Effector CD8-positive, alpha-beta T cell (primary cell): ENCODE data around the gene SHC4.
"Not testable (repeated sequence)": the region's sequence is repeated elsewhere in the genome, so short reads cannot be mapped to it uniquely, and the experiment has no call there.

Source experiments
- DNase-seq: peaks from one replicate; lab custom pipeline; 2025; lab: John Stamatoyannopoulos, UW
- total RNA-seq, 4 experiments: gene quantifications; one replicate each; lab custom pipeline; 2026; lab: John Stamatoyannopoulos, UW

SHC4 gene, protein sequence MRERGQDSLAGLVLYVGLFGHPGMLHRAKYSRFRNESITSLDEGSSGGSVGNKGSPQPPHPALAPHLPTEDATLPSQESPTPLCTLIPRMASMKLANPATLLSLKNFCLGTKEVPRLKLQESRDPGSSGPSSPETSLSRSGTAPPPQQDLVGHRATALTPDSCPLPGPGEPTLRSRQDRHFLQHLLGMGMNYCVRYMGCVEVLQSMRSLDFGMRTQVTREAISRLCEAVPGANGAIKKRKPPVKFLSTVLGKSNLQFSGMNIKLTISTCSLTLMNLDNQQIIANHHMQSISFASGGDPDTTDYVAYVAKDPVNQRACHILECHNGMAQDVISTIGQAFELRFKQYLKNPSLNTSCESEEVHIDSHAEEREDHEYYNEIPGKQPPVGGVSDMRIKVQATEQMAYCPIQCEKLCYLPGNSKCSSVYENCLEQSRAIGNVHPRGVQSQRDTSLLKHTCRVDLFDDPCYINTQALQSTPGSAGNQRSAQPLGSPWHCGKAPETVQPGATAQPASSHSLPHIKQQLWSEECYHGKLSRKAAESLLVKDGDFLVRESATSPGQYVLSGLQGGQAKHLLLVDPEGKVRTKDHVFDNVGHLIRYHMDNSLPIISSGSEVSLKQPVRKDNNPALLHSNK
- total RNA-seq: 0 to 2.3 (median 0.60) reads per million in 4 experiments

DNA sequence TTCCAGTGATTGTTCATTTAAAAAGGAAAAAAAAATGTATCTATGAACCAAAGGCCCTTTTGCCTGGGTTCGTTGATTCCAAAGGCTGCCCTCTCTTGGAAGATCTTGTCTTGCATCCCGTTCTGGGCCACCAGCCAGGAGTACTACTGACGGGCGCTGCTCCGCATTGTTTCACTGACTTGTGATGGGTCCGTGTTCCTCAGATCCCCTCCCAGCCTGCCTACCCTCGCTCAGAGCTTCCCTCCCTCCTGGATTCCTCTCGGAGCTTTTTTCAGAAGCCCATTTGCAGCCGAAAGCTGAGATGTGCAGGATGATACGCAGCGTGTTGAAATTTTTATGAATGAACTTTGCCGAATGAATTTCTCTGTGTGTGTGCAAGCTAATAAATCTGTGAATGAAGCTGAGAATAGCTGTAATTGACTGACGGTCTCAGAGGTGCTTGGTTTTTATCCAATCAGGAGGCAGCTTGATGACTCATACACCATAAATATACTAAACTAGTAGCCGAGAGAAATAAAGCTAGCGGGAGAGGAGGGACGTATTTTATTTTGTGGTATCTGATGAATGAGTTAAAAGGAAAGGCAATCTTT lies at the start of gene SHC4:
Gene SHC4, minus strand, starts transcription at position 396 of the 590 bp plus-strand sequence. CDS start 904 bp downstream, outside the sequence.
- DNase-seq: no peak

DNA sequence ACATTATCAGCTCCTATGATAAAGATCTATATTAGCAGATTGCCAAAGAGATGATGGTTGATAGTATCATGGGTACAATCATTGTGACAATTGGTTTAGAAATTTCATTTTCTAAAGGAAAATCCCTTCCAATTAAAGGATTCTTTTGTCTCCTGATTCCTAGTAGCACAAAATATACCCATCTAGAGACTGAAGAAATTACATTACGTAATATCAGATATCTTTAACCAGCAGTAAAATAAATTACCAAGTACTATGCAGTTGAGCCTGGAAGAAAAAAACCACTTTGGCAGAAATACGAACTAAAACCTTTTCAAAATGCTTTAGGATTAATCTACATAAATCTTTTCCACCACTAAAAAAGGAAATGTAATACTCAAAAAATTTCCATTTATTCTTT lies 35.6 kb upstream of the SHC4 start:
- no peak for DNase-seq

DNA sequence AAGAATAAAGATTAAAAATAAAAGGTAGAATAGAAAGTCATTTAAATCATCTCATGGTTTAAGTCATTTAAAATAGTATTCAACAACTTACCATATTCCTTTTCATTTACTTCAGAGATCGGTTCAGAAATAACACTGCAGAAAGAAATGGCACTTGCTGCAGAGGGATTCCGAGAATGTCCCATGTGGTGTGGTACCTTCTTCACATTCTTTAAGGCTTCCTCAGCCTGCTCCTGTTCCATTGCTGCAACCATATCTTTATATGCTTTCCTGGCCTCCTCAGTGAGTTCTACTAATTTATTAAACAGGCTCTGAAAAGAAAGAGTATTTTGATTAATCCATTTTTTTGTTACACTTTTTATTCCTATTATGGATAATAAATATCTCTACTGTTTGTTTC lies 32.6 kb upstream of the SHC4 start:
- DNase-seq: no peak

DNA sequence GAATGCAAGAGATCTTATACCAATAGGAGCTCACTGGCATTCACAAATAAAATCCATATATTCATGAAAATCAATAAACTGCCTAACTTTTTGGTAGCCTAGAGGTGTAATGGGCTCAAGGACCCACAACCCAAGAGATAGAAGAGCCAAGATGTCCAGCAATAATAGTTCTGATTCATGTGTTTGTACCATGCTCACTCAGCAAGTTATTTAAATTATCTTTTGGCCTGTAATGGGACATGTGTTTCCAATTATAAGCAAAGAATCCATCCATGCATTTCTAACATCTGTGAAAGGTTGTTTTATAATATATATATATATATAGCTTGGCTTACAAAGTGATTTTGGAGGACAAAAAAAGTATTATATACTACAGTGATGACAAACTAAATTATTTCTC lies 29.7 kb upstream of the SHC4 start:
- DNase-seq: no peak

DNA sequence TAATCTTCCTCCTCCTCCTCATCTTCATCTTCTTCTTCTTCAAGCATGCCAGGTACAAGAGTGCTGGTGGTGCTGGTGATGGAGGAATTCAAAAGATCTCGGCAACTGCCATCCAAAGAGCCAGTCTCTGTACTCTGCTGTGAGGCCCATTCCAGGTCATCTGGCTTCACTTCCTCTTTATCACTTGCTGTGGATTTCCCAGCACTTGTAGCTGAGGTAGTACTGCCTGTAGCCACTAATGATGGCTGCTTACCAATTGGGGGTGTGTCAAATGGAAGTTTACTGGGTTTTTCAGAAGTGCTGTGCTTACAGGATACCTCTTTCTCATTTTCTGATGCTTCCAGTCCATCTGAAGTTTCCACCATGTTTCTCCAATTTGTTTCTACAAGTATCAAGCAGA lies 28.8 kb upstream of the SHC4 start:
- no peak for DNase-seq

DNA sequence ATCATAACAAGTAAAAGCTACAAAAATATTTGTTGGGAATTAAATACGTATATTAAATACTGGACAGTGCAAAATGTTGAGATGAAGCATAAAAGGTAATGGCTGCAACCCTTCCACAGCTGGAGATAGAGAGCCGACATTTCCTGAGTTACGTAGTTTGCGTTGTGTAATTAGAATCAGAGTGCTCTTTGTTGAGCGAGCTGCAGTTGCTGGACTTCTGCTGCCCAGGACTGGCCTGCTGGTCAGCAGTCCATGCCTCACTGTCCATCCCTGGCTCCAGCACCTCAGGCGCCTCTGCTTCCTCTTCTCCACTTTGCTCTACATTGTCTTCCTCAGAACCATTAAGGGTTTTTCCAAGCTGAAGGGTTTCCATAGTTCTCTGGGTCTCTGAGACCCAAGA lies 28.4 kb upstream of the SHC4 start:
- DNase-seq: no peak

DNA sequence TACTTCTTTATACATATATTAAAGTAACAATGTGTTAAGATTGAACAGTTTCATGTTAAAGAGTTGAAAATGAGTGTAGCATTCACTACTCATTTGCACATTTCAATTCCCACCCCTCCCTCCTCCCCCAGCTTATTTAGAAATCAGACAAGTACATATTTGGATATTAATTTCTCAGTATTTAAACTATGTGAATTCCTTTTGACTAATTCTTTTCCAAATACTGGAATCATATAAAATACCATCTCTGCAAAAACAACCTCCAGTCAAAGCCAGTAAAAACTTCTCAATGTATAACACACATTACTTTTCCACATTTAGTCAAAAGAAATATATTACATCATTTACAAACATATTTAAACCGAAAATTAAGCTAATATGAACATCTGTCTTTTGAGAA lies 25.5 kb upstream of the SHC4 start:
- no peak for DNase-seq

DNA sequence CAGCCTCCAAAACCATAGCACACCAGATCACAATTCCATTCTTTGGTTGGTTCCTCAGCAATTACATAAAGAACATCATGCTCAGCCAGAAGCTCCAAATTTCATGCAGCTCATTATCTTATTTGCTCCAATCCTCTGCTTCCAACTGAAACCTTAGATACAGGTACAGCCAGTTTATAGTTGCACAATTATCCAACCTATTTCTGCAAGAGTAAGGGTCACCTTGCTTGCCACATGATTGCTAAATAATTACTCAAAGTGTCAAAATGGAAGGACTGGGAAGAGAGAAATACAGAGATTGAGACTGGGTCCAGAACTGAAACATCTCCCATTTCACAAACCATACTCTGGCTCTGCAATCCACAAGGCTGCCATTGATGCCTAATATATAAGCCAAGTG lies 23.4 kb upstream of the SHC4 start:
- DNase-seq: no peak

DNA sequence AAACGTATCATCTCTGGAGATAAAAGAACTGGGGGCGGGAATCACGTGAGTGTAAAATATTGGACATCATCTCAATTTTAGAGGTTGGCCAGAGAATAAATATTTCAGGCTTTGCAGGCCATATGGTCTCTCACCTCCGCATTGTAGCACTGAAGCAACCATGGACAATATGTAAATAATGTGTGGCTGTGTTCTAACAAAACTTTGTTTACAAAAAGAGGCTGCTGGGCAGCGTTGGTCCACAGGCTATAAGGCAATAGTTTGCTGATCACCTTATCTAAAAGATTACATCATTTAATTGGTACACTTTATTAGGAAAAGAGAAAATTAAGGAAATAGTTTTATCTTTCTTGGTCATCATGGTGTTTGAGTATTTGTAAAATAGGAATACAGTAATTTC lies 22.5 kb upstream of the SHC4 start:
- DNase-seq: no peak

DNA sequence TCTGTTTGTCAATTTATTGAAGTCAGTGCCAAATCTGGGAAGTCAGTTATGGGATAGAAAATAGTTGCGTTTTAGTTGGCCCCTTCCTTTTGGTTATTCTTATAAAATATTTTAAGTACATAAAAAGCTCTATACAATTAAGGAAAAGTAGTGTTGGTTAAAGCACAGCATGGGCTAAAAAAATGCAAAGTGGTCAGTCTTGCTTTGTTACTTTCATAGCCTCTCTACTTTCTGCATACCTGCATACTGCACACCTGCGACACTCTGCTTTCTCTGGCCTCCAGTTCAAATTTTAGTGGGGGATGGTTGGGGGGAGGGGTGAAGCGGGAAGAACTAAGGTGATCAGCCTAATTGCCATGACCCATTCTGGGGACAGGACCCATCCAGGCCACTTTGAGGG lies 21.8 kb upstream of the SHC4 start:
- no peak for DNase-seq

DNA sequence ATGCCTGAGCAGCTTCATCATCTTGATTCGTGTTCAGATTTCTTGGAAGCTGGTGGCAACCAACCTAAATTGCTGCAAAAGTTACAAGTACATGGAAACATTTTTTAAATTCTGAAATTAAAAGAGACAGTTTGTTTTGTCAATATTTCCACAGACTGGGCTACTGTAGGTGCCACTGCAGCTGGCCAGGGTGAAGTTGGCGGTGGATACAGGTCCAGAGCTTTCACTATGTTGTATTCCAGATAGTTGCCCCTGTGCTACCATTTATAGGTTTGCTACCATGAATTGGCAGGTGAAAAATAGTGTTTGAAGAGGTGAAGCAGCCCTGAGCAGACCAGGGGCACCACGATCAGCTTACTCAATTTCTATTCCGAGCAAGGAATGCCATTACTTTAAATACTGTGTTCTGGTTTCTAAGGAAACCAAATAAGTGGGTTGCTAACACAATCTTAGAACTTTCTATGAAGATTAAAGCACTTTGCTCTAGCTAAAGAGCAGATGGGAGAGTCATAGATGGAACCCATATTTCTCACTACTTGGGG lies 21.2 kb upstream of the SHC4 start:
- DNase-seq: no peak

DNA sequence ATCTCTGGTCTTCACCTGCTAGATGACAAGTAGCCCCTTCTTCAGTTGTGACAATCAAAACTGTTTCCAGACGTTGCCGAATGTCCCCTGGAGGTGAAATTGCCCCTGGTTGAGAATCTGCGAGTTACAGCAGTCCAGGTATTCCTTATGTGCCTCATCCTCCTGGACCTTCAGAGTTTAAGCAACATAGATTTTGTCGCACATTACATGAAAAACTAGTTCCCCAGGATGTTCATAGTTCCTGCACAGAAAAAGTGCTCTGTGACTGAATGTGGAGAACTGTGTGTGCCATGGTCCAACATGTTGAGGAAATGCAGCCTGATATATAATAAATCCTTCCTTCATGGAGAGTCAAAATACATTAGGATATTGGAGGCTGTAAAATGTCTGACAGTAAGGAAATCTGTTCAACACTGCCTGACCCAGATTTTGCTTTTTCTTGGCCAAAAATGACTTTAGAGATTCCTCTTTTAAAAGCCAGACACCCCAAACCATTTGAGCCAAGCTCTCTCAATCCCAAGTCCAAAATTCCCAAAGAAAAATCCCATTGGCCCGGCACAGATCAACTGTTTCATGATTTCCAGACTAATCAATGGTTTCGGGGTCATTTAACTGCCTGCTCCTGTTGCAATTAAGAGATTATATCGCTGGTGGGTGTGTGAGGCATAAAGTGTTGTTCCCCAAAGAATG lies 20.4 kb upstream of the SHC4 start:
- no peak for DNase-seq

DNA sequence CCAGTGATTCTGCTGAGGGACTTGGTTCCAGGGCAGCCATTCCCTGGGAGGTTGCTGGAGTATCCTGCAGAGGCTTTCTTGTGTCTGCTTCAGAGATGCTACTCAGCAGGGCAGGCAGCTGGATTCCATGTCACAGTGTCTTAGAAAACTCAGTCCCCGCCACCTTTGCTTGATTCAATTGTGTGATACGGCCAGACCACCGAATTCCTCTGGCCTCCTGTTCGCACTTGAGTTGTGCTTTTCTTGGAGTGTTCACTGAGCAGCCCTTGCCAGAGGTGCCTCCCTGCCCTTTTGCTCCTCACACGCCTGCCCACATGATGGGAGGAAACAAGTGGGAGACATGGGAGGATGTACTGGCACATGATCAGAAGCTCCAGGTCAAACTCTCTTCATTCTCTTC lies 19.6 kb upstream of the SHC4 start:
- no peak for DNase-seq

DNA sequence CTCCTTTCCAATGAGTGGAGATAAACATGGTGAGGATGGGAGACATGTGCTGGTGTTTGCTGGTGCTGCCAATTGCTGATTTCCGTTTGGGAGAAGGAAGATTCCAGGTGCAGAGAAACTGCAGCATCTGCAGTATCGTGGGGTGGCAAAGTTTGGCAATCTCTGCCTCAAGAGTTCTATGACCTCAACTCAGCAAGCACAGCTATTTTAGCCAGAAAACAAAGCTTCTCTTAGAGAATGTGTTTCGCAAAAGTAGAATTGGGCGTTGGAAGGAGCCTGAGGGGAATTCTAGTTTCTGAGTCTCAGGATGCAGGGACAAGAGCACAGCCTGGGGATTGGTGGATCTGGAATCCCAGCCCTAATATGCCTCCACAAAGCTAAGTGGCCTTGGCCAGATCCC lies 18.2 kb upstream of the SHC4 start:
- DNase-seq: no peak

DNA sequence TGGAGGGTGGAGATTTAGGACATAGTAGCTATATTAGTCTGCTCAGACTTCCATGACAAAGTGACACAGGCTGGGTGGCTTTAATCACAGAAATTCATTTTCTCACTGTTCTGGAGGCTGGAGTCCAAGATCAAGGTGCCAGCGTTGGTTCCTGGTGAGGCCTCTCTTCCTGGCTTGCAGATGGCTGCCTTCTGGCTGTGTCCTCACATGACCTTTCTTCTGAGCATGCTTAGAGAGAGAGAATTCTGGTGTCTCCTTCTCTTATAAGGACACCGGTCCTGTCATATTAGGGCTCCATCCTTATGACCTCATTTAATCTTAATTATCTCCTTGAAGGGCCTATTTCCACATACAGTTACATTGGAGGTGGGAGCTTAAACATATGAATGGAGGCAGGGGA lies 14.9 kb upstream of the SHC4 start:
- DNase-seq: no peak

DNA sequence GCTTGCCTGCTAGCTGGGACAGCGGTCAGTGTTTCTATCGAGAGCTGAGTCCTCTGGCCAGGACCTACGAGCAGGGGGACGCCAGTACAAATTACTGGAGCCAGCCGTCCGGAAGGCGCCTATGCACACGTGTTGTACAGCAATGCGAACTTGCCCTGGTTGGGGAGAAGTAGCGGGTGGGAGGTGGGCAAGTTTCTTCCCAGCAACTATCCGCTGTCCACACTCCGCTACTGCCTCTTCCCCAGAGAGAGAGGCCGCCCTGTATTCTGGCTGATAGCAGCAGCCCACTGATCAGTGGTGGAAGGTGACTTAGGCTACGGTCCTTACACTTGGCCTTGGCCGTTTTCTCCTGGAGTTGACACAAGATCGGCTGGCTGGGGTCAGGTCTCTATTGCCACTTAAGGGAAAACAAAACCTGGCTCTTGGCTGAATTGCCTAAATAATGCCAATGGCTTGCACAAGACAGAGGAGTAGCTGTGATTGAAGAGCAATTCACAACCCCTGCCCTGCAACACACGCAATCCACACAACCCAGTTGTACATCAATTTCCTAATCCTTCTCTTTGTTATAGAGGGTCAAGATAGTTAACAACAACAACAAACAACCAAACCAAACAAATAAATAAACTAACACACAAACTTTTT lies 12.8 kb upstream of the SHC4 start:
- no peak for DNase-seq

DNA sequence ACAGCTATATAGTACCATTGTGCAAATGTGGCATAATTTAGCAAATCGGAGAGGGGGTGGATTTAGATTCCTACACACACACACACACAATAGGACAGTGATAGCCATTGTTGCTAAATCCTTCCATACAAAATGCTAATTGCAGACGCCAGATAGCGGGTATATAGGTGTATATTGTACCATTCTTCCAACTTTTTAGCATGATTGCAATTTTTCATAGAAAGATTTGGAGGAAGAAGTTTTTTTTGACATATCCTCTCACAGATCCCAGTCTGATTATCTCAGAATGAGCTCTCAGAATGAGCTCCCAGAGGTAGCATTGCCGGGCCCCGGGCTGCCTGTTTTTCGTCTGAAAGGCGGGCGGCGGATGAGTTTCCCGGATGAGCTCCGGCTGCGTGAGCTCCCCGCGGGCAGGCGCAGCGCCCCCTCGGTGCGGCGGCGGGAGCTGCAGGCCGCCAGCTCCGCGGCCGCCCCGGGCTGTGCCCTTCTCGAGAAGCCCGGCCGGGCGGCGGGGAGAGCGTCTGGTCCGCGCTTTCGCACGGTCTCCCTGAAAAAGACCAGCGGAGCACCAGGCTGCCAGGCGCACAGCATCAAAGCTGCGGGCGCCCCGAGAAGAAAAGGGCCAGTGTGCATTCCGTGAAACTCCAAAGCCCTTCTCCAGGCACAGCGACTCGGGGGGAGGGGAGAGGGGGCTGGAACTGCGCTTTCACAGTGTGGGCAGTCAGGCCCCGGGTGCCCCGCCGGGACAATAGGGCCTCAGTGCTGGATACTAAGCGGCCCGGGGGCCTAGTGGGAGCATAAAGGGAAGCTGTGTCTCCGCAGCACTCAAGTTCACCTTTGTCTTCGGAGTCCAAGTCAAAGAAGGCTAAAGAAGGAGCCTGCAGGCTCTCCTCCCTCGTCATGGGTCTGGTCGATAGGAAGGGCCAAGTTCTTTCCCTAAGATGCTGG lies 12.0 kb upstream of the SHC4 start:
- peak; percentile 39 for DNase-seq

DNA sequence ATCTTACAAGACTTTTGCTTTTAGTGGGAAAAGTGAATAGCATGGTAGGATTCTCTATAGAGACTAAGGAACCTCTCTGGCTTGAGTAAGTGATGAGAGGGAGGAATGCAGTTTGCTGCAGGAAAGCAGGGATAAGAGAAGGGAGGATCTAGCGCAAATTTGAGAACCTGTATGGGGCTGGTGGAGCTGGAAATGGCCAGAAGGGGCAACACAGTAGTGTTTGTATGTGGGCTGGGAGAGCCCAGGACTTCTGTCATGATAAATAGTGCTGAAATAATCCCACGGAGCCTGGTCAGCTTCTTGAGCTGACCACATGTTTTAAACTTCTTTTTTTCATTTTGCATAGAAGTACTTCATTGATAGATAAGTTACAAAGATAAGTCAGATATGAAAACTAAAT lies 11.2 kb upstream of the SHC4 start:
- DNase-seq: no peak

DNA sequence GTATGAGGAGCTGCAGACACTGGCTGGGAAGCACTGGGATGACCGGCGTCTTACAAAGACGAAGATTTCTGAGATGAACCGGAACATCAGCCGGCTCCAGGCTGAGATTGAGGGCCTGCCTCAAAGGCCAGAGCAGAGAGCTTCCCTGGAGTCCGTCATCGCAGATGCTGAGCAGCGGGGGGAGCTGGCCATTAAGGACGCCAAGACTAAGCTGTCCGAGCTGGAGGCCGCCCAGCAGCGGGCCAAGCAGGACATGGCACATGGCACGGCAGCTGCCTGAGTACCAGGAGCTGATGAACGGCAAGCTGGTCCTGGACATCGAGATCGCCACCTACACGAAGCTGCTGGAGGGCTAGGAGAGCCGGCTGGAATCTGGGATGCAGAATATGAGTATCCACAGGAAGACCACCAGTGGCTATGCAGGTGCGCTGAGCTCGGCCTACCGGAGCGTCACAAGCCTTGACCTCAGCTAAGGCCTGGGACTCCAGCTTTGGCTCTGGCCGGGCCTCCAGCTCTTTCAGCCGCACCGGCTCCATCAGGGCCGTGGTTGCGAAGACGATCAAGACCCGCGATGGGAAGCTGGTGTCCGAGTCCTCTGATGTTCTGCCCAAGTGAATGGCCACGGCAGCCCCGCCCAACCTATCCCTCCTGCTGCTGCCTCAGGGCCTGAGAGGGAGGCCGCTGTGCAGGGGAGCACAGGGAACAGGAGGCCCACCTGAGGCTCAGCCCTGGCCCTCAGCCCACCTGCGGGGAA lies 9.2 kb upstream of the SHC4 start:
- DNase-seq: no peak

DNA sequence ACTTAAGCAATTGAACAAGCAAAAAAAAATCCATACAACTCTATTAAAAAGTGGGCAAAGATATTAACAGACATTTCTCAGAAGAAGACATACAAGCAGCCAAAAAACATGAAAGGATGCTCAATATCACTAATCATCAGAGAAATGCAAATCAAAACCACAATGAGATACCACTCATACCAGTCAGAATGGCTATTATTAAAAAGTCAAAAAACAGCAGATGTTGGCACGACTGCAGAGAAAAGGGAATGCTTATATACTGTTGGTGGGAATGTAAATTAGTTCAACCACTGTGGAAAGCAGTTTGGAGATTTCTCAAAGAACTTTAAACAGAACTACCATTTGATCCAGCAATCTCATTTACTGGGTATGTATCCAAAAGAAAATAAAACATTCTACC lies 7.2 kb upstream of the SHC4 start:
- not testable (repeated sequence) for DNase-seq
